ENCODE results near the gene STX4. TPM values are rescaled to one million over a fixed set of nuclear protein-coding genes. Genes with fewer than 3 reads are reported as not detected.
A peak's percentile ranks its signal among the peaks of the same experiment; 100 is the strongest.

The STX4 gene
- total RNA-seq, 1 donor from 2014 or later = 49.1 TPM

DNA sequence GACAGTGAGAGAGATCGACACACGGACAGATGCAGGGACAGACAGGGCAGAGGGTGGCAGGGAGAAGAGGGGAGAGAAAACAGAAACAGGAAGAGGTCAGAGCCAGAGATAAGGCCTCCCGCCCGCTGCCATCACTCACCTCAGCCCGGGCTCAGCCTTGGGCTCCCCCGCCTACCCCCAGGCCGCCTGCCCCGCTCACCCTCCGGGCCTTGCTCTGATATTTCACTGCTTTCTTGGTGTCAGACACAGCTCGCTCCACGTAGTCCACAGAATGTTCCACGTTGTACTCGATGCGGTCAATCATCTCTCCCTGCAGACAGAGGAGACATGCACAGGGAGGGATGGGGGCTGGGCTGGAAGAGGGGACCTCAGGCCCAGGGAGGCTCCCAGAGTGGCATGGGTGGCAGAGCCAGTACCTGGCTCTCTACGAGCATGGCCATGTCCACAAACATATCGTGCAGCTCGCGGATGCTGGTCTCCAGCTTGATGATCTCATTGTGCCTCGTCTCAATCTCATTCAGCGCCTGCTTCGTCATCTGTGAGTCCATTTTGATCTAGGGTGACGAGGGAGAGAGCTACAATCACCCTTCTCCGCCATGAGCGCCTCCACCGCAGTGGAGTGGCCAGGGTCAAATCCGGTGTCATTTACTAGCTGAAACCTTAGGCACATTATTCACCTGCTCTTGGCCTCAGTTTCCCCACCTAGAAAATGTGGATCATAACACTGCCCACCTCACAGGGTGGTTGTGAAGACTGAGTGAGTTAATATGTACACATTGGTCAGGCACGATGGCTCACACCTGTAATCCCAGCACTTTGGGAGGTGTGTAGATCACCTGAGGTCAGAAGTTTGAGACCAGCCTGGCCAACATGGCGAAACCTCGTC, 40.2 kb upstream of the STX4 start:
- H3K9me3 Mint-ChIP-seq = no peaks in the 10 kb centered on the region
- H3K36me3 Mint-ChIP-seq (ENCODE audit: low read depth) = no peaks in the 10 kb centered on the region
- intact Hi-C loops (cut with micrococcal nuclease) = no loop called here
- H3K27me3 Mint-ChIP-seq = peaks cover 1% of the 10 kb centered on the region
- no peak overlapping the region for H3K4me3 Mint-ChIP-seq
- peaks cover 7% of the 10 kb centered on the region for H3K4me1 Mint-ChIP-seq
- DNase-seq = no peak
- H3K27ac Mint-ChIP-seq = no peak overlapping the region

DNA sequence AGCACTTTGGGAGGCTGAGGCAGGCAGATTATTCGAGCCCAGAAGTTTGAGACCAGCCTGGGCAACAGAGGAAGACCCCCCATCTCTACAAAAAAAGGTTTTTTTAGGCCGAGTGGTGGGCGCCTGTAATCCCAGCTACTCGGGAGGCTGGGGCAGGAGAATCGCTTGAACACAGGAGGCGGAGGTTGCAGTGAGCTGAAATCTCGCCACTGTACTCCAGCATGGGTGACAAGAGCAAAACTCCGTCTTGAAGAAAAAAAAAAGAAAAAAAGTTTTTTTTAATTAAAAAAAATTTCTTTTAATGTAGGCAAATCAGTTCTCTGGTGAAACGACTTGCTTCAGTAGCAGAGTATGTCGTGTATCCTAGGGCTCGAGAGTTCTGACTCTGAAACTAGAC, 37.4 kb upstream of the STX4 start:
- DNase-seq = no peak
- Mint-ChIP-seq H3K4me1 (peaks cover 7% of the 10 kb centered on the region), H3K9me3 (no peaks in the 10 kb centered on the region), H3K36me3 (ENCODE audit: low read depth) (no peaks in the 10 kb centered on the region), H3K27ac (no peak overlapping the region), H3K27me3 (peaks cover 1% of the 10 kb centered on the region), H3K4me3 (peak overlapping the region; percentile 9)
- intact Hi-C loops (cut with micrococcal nuclease) = loop anchor here (2.0 to 5.0 kb wide), 2 partner anchors 79 to 146 kb away; partner anchors contain the start of genes ZNF646 and ZNF668

DNA sequence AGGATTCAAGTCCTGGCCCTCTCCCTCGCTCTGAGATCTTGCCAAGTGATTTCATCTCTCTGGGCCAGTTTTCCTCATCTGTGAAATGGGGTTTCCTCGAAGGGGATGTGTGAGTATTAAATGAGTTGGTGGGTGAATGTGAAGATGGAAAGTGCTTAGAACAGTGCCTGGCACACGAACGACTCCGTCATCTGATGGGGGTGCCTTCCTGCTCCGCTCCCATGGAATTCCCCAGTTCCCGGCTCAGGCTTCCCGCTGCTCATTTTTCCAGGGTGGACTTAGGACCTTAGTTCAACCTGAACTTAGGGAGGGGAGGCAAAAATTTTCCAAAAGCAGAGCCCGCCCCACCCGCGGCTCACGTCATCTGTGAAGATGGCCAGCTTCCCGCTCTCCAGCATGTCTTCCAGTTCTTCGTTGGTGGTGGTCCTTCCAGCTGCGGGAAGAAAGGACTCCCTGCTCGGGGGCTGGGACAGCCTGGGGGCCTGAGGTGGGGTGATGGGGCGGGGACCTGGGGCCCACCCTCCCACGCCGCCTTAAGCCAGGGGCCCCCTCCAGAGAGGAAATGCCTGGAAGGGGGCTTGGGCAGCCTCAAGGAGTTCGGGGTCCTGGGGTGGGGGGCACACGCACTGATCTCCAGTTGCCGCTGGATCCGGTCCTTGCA, 36.9 kb upstream of the STX4 start:
- H3K36me3 Mint-ChIP-seq (ENCODE audit: low read depth) = no peaks in the 10 kb centered on the region
- peak overlapping the region; percentile 71 for H3K27ac Mint-ChIP-seq
- H3K4me3 Mint-ChIP-seq = peak overlapping the region; percentile 85
- no peaks in the 10 kb centered on the region for H3K9me3 Mint-ChIP-seq
- H3K27me3 Mint-ChIP-seq = peaks cover 1% of the 10 kb centered on the region
- no peak for DNase-seq
- H3K4me1 Mint-ChIP-seq = peaks cover 7% of the 10 kb centered on the region
- intact Hi-C loops (cut with micrococcal nuclease) = loop anchor here (2.0 to 5.0 kb wide), 2 partner anchors 78 to 146 kb away; partner anchors contain the start of genes ZNF646 and ZNF668

- Mint-ChIP-seq H3K4me3 (peak overlapping the region; percentile 85), H3K9me3 (no peaks in the 10 kb centered on the region), H3K4me1 (peaks cover 7% of the 10 kb centered on the region), H3K27me3 (peaks cover 1% of the 10 kb centered on the region), H3K27ac (peak overlapping the region; percentile 71), H3K36me3 (ENCODE audit: low read depth) (no peaks in the 10 kb centered on the region)
- peak; percentile 90 for DNase-seq
- intact Hi-C loops (cut with micrococcal nuclease) = loop anchor here (1.0 to 5.0 kb wide), 3 partner anchors 37 to 145 kb away; partner anchors contain the start of genes ZNF646 and ZNF668
Observed at GRCh38 chr16:30996985-30997724, 36.2 kb upstream of the STX4 start.

GRCh38 chr16:30997725-30998711, 35.3 kb upstream of the STX4 start:
- no peak for DNase-seq
- intact Hi-C loops (cut with micrococcal nuclease) = loop anchor here (1.0 to 5.0 kb wide), 3 partner anchors 36 to 144 kb away; partner anchors contain the start of genes ZNF646 and ZNF668
- no peaks in the 10 kb centered on the region for H3K9me3 Mint-ChIP-seq
- no peaks in the 10 kb centered on the region for H3K36me3 Mint-ChIP-seq (ENCODE audit: low read depth)
- H3K27ac Mint-ChIP-seq = no peak overlapping the region
- H3K4me1 Mint-ChIP-seq = peaks cover 7% of the 10 kb centered on the region
- peak overlapping the region; percentile 85 for H3K4me3 Mint-ChIP-seq
- peaks cover 1% of the 10 kb centered on the region for H3K27me3 Mint-ChIP-seq

DNA sequence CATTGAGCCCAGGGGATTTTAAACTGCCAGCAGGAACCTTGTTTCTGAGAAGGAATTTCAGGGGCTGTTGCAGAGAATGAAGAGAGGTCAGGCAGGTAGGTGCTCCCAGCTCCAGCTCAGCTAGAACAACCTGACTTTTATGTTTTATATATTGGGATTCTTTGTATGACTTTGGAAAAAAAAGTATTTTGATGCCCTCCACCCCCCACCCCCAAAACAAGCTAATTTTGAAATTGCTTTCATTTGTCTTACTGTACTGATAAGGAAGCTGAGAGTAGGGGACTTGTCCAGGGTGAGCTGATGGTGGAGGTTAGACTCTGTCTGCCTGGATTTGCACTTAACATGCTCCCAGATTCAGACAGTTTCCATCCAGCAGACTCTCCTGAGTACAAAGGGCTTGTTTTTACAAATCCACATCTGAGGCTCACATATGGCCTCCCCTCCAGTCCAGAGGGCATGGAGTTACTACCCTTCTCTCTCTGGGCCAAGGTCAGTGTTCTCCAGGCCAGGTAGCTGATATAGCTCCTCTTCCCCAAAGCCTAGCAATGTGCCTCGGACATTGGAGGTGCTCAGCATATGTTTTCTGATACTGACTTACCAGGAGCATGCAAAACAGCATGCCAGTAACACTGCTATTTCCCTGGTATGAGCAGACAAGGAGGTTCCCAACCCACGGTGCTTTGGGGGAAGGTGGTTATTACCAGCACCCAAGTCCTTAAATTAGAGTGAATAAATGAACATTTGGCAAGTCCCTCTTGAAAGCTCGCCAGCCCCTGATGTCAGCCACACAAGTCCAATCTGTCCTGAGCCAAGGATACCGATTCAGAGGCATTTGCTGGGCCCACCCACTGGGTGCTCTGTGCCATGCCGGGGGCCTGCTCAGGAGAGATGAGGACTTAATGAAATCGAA, 34.3 kb upstream of the STX4 start:
- intact Hi-C loops (cut with micrococcal nuclease) = loop anchor here (5.0 kb wide), 1 partner anchor 143 kb away; no protein-coding TSS in a partner anchor
- Mint-ChIP-seq H3K4me3 (no peak overlapping the region), H3K36me3 (ENCODE audit: low read depth) (no peaks in the 10 kb centered on the region), H3K4me1 (peaks cover 6% of the 10 kb centered on the region), H3K27me3 (peaks cover 1% of the 10 kb centered on the region), H3K9me3 (no peaks in the 10 kb centered on the region), H3K27ac (no peak overlapping the region)
- DNase-seq = no peak

DNA sequence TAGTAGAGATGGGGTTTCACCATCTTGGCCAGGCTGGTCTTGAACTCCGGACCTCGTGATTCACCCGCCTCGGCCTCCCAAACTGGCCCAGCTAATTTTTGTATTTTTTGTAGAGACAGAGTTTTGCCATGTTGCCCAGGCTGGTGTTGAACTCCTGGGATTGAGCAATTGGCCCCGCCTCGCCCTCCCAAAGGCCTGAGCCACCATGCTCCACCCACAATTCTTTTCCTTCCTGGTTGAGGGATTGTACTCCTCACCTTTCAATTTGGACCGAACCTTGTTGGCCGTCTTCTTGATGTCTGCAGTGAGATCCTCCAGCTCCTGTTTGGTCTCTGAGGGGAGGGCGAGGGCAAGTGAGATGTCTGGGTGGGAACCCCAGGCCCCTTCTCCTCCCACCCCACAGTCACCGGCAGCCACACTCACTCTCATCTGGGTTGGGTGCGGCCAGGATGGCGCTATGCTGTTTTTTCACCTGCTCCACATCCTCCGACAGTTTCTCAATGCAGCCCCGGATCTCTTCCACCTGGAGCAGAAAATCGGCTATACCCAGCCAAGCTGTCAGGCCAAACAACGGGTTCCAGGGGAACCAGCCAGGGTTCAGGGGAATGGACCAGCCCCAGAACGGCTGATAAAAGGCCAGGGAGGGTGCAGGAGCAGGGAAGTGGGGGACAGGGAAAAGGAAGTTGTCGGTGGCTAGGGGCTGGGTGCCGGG, 32.5 kb upstream of the STX4 start:
- intact Hi-C loops (cut with micrococcal nuclease) = no loop called here
- Mint-ChIP-seq H3K4me3 (no peak overlapping the region), H3K9me3 (no peaks in the 10 kb centered on the region), H3K36me3 (ENCODE audit: low read depth) (no peaks in the 10 kb centered on the region), H3K4me1 (peaks cover 3% of the 10 kb centered on the region), H3K27me3 (peaks cover 2% of the 10 kb centered on the region), H3K27ac (no peak overlapping the region)
- no peak for DNase-seq

- Mint-ChIP-seq H3K4me3 (no peak overlapping the region), H3K27ac (no peak overlapping the region), H3K9me3 (no peaks in the 10 kb centered on the region), H3K36me3 (ENCODE audit: low read depth) (no peaks in the 10 kb centered on the region), H3K4me1 (peaks cover 3% of the 10 kb centered on the region), H3K27me3 (peaks cover 5% of the 10 kb centered on the region)
- intact Hi-C loops (cut with micrococcal nuclease) = no loop called here
- no peak for DNase-seq
Observed at GRCh38 chr16:31001507-31002249, 31.7 kb upstream of the STX4 start.

DNA sequence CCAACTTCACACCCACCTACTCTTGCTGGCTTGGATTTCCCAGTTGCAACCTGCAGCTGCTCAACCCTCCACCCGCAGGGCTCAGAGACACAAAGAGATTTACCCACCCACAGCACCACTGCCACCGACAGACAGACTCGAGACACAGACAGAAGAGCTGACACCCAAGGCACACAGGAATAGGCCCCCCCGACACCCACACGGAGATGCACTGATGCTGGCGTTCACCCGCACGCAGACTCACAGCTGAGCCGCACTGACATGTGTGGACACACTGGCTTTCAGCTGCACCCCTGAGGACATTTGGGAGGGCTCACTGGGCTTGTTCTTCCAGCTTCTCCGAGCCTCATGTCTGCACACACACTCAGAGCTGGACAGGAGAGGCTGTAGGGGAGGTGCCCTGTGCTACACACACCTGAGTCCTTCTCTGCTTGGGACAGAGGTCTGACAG, 31.1 kb upstream of the STX4 start:
- Mint-ChIP-seq H3K36me3 (ENCODE audit: low read depth) (no peaks in the 10 kb centered on the region), H3K4me3 (no peak overlapping the region), H3K4me1 (no peaks in the 10 kb centered on the region), H3K27ac (no peak overlapping the region), H3K27me3 (peaks cover 6% of the 10 kb centered on the region), H3K9me3 (no peaks in the 10 kb centered on the region)
- DNase-seq = no peak
- intact Hi-C loops (cut with micrococcal nuclease) = no loop called here

DNA sequence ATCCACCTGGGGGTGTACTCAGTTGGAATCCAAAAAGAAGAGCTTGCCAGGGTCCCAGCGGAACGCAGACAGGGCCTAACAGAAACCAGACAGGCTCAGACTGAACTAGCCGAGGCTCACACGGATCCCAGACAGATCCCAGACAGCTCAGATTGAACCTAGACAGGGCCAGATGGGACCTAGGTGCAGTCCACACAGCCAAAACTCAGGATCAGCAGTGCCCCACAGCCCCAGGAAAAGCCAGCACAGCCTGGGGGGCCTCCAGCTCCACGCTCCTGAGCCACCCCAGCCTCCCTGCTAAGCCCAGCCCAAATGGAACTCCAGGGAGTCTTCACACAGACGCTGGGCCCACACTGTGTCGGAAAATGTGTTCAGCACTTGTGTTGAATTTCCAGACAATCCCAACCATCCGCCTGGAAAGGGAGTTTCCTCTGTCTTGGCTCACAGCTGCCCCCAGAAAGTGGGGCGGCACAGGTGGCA, 30.5 kb upstream of the STX4 start:
- Mint-ChIP-seq H3K27me3 (peaks cover 9% of the 10 kb centered on the region), H3K4me1 (peaks cover under 1% of the 10 kb centered on the region), H3K4me3 (no peak overlapping the region), H3K27ac (no peak overlapping the region), H3K36me3 (ENCODE audit: low read depth) (no peaks in the 10 kb centered on the region), H3K9me3 (no peaks in the 10 kb centered on the region)
- intact Hi-C loops (cut with micrococcal nuclease) = no loop called here
- no peak for DNase-seq

DNA sequence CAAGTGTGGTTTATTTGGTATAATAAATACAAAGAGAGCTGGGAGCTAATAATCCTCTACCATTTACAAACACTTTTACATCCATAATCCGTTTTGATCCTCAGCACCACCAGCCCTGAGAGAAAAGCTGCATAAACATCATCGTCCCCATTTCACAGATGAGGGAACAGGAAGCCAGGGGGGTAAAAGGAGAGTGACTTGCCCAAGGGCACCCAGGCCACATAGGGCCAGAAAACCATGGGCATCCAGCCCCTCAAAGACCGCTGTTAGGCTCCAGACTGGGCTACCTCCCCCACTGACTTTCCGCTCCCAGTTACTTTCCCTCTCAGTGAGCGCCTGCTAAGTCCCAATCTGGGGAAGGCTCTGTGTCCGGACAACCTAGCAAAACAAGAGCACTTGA, 29.6 kb upstream of the STX4 start:
- H3K9me3 Mint-ChIP-seq = no peaks in the 10 kb centered on the region
- H3K36me3 Mint-ChIP-seq (ENCODE audit: low read depth) = no peaks in the 10 kb centered on the region
- intact Hi-C loops (cut with micrococcal nuclease) = no loop called here
- peaks cover 9% of the 10 kb centered on the region for H3K27me3 Mint-ChIP-seq
- H3K27ac Mint-ChIP-seq = no peak overlapping the region
- no peak overlapping the region for H3K4me3 Mint-ChIP-seq
- H3K4me1 Mint-ChIP-seq = peaks cover 6% of the 10 kb centered on the region
- DNase-seq = no peak
